IPS-NIHi7 (cell line): ENCODE measurements around the gene AP3M1.
A peak's percentile ranks its signal among the peaks of the same experiment; 100 is the strongest.
"Not testable (repeated sequence)": the region's sequence is repeated elsewhere in the genome, so short reads cannot be mapped to it uniquely, and the experiment has no call there.

Source experiments
- DNase-seq: peaks from one replicate; pipeline ENCODE4 v3.0.0; 2012; ENCODE audit warnings: mixed read lengths; ENCODE audit errors: extremely low spot score

AP3M1 gene

GRCh38 chr10:74163319-74164068, 12.9 kb upstream of the AP3M1 start:
- no peak for DNase-seq

GRCh38 chr10:74160013-74160412, 9.4 kb upstream of the AP3M1 start:
- no peak for DNase-seq

- DNase-seq = no peak
Observed at GRCh38 chr10:74156919-74157289, 6.3 kb upstream of the AP3M1 start.

- no peak for DNase-seq
Observed at GRCh38 chr10:74153676-74154075, 3.0 kb upstream of the AP3M1 start.

DNA sequence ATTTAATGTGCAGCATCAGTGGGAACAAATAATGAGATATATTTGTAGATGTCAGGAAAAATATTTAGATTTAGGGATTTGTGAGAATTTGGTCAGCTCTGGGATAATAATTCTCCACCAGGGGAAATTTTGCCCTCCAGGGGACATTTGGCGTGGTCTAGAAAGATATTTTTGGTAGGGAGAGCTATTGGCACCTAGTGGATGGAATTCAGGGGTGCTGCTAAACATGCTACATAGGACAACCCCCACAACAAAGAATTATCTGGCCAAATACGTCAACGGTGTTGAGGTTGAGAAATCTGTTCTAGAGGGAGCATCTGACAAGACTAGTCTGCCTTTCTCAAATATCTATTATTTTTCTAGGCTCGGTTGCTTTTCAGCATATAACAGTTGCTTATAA, 2.5 kb upstream of the AP3M1 start:
- no peak for DNase-seq

- no peak for DNase-seq
Observed at GRCh38 chr10:74151879-74152722, 1.5 kb upstream of the AP3M1 start.

DNA sequence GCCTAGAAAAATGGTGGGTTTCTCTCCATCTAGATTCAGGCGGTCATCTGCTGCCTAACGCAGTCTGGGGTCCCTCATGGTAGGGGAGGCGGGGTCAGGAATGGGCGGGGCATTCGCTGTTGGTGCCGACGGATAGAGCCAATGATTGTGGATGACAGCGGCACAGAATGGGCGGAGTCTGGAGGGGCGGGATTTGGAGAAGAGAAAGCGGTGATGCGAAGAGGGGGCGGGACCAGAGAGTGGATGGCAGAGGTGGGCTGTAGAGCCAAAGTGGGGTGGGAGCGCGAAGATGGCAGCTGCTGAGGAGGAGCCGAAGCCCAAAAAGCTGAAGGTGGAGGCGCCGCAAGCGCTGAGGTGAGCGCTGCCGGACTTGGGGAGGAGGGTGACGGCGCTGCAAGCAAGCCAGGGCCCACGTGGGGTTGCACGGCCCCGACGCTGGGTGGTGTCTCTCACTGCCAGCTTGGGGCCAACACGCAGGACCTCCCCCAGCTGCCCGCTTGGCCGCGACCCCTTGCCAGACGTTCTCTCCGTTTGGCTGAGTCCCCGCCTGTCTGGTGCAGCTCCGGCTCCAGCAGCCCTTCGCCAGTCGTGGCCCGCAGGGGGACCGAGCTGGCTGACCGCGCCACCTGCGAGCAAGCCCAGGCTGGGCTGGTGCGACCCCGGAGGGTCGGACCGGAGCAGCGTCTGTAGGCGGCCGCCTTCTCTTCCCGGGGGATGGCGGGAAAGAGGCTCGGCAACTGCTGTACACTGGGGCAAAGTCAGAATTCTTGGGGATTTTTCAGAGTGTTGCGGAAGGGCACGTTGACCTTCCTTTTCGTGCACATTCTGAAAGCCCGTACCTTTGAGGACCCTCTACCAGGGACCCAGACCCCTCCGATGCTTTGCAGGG, 606 bp upstream of the AP3M1 start, which contains the start of gene ADK:
Gene ADK, plus strand, starts transcription at position 232 of the 889 bp plus-strand sequence. Its CDS starts 58 bp downstream, at position 290.
- peak; percentile 99 for DNase-seq

- DNase-seq = not testable (repeated sequence)
Observed at GRCh38 chr10:74146980-74147379, 3.6 kb downstream of the AP3M1 start.

GRCh38 chr10:74145133-74145532, 5.5 kb downstream of the AP3M1 start:
- no peak for DNase-seq

DNA sequence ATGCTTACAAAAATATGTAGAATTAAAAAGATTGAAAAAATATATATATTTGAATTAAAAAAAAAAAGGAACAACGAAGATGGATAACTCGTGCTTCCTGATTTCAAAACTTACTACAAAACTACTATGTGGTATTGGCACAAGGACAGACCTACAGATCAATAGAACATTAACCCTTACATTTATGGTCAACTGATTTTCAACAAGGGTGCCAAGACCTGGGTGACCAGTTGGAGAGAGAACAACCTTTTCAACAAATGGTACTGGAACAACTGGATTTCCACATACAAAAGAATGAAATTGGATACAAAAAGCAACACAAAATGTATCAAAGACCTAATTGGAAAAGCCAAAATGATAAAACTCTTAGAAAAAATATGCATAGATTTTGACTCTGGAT, 10.1 kb downstream of the AP3M1 start:
- DNase-seq = no peak

DNA sequence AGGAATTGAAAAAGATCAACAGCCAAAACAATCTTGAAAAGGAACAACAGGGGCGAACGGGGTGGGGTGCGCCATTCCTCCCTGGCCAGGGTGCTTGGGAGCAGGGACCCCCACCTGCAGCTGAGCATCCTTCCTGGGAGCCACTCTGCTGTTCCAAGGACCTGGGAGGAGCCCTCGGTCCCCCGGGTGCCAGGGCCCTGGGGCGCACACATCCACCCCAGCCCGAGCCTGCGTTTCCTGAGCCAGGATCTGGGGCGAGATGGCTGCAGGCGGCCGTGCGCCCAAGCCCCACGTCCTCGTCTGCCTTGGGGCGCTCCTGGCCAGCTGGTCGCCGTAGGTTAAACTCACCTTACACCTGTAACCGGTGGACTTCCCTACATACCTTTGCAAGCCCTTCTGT, 10.6 kb downstream of the AP3M1 start:
- no peak for DNase-seq

GRCh38 chr10:74138596-74138995, 12.0 kb downstream of the AP3M1 start:
- not testable (repeated sequence) for DNase-seq

DNA sequence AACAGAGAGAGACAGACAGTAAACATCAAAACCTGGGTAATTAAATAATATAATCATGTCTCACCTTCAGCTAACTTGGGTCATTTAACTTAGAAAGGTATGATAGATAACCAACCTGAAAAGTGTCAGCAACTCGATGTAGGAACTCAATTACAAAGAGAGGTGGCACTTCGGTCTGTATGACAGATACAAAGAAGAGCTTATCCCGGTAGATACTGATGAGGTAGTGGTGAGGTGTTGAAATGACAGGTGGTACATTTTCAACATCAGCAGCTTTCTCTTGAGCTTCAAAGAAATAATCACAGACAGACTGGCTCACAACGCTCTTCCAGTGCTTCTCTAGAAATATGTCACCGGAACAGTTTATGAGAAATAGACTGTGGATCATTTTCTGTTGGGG, 12.6 kb downstream of the AP3M1 start:
- no peak for DNase-seq

DNA sequence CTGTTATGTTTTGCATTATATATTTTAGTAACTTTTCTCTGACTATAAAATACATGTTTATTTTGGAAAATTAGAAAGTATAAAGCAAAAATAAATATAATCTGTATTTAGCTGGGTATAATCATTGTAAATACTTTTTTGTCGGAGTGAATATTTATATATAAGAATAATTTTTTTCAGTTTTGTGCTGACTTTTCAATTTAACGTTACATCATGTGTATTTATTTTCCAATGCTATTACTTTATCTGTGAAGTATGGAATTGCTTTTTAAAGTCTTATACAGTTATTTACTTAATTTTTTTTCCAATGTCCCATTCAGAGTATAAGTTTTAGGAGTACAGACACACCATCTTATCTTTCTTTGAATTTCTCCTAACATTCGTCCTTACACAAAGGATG, 15.2 kb downstream of the AP3M1 start:
- DNase-seq = no peak

GRCh38 chr10:74133923-74134820, 16.5 kb downstream of the AP3M1 start:
- DNase-seq = no peak

- DNase-seq = no peak
Observed at GRCh38 chr10:74123081-74123480, 27.5 kb downstream of the AP3M1 start.

GRCh38 chr10:74122060-74122459, 28.6 kb downstream of the AP3M1 start:
- DNase-seq = no peak

- DNase-seq = no peak
Observed at GRCh38 chr10:74121368-74121767, 29.3 kb downstream of the AP3M1 start.

- DNase-seq = no peak
Observed at GRCh38 chr10:74120911-74121310, 29.7 kb downstream of the AP3M1 start.

GRCh38 chr10:74118804-74119203, 31.8 kb downstream of the AP3M1 start:
- no peak for DNase-seq

- no peak for DNase-seq
Observed at GRCh38 chr10:74117738-74118137, 32.9 kb downstream of the AP3M1 start.
